Epithelial cell of umbilical artery (primary cell): ENCODE results near the gene ARSK. TPM values are rescaled to one million over a fixed set of nuclear protein-coding genes. Genes with fewer than 3 reads are reported as not detected.

ENCODE experiments used
- total RNA-seq: library from RNA; depleted of rRNA; stranded (reverse); fragments of >200 nt; gene quantifications from 2 replicates; pipeline ENCODE4 v1.2.3, GENCODE V29; 2014

ARSK gene
- 5.5 and 7.1 TPM in 2 replicates for total RNA-seq

GRCh38 chr5:95554647-95555548, at the start of gene ARSK, which contains the start of gene SKIC3:
TSS of gene ARSK (plus strand) at chr5:95555101. CDS start at chr5:95555279, 178 bp downstream.
TSS of gene SKIC3 (minus strand) at chr5:95554977. CDS start at chr5:95547150, 7,827 bp downstream.

GRCh38 chr5:95620030-95620869, 65.3 kb downstream of the ARSK start, which contains the start of gene GPR150:
TSS of gene GPR150 (plus strand) at chr5:95620087. CDS start at chr5:95620276, 189 bp downstream.

GRCh38 chr5:95646569-95647431, 91.9 kb downstream of the ARSK start, which contains the start of gene RFESD:
TSS of gene RFESD (plus strand) at chr5:95646777. CDS start at chr5:95652272, 5,495 bp downstream.

Other genes starting within 250 kb of the ARSK start
- not detected in 2 replicates for gene FAM81B, start 163.7 kb upstream of the ARSK start, total RNA-seq
- 123 and 134 TPM in 2 replicates for gene SKIC3, start 124 bp upstream of the ARSK start, total RNA-seq
- 0.30 and 0.32 TPM in 2 replicates for gene GPR150, start 65.0 kb downstream of the ARSK start, total RNA-seq
- 1.2 and 1.3 TPM in 2 replicates for gene RFESD, start 91.7 kb downstream of the ARSK start, total RNA-seq
- gene SPATA9, start 127.9 kb downstream of the ARSK start, total RNA-seq = under 0.01 TPM in 1 of 2 replicates, not detected in the other
- 67.3 and 72.4 TPM in 2 replicates for gene RHOBTB3, start 176.2 kb downstream of the ARSK start, total RNA-seq